ENCODE data around the gene METTL16. TPM values are rescaled to one million over a fixed set of nuclear protein-coding genes. Genes with fewer than 3 reads are reported as not detected.

METTL16 gene
- total and polyA plus RNA-seq, 2 of the 4 experiments (the other 2 are of a cell fraction): 11.8 to 15.4 TPM

DNA sequence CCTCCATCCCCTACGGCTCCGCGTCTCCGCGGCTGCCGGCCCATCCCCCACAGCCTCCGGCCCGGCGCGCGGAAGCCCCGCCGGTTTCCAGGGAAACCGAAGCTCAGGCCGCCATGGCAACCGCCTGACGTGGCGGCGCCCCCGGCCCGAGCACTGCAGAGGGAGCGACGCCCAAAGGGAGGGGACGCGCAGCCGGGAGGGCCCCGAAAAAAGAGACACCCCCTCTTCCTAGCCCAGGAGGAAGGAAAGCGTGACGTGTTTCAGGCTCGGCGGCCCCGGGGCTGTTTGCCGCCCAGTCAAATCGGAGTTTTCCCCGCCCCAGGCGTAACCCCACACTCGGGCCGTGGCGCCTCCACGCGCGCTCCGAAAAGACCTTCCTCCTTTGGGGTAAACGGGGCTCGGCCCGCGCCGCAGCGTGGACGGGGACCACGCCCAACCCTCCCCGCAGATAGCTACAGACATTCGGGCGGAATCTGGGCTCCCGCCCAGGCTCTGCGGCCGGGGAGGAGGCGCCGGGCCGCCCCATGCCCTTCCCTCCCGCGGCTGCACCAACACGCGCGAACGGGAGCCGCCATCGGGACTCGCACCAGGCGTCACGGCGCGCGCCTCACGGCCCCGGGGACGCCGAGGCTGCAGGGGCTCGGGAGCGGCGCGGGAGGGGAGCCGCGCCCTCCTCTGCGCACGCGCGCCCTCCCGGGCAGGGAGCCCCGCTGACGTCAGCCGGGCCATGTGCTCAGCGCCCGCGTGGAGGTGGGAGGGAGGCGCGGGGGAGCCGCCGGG, 118.3 kb downstream of the METTL16 start (continued):
- TF ChIP-seq, protein P1, sequence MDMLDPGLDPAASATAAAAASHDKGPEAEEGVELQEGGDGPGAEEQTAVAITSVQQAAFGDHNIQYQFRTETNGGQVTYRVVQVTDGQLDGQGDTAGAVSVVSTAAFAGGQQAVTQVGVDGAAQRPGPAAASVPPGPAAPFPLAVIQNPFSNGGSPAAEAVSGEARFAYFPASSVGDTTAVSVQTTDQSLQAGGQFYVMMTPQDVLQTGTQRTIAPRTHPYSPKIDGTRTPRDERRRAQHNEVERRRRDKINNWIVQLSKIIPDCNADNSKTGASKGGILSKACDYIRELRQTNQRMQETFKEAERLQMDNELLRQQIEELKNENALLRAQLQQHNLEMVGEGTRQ (IDR thresholded peaks at IDR 0.05; ENCODE audit: low read depth, low read length): peak; percentile 76
- TF ChIP-seq CHD1 (IDR thresholded peaks at IDR 0.05; ENCODE audit: low read depth, low read length) (peak; percentile 78; the same call in 1 of the 2 replicates), RAD21 (IDR thresholded peaks at IDR 0.05; ENCODE audit: low read length) (no peak)
